ENCODE results near the gene SEMA5A. TPM values are rescaled to one million over a fixed set of nuclear protein-coding genes. Genes with fewer than 3 reads are reported as not detected.

The SEMA5A gene
- total and polyA plus RNA-seq, 2 donors (not counting 1 experiment from before 2014, with no cell fraction given): not detected

GRCh38 chr5:9066349-9066748, 479.5 kb downstream of the SEMA5A start:
- no peaks in the 10 kb centered on the region for H3K27me3 Mint-ChIP-seq
- POLR2A ChIA-PET: no interaction called here
- ATAC-seq (ENCODE audit: low read depth) (no peak), DNase-seq (no peak)
- no peaks in the 10 kb centered on the region for H3K9me3 Mint-ChIP-seq (ENCODE audit: insufficient read depth)
- no peaks in the 10 kb centered on the region for H3K79me2 ChIP-seq (ENCODE audit: control insufficient read depth, insufficient read depth, low read length)
- H2AFZ ChIP-seq (ENCODE audit: insufficient read depth, low read depth, low read length, poor library complexity, severe bottlenecking): no peak overlapping the region
- H3K4me3 ChIP-seq (ENCODE audit: control extremely low read depth in 1 of 5, extremely low read depth in 1 of 5, insufficient read depth in 1 of 5, low read depth in 2 of 5, low read length in 4 of 5): no peak overlapping the region
- H3K36me3 ChIP-seq (replicated peaks in 1 of 2; ENCODE audit: control extremely low read depth in 1 of 2, control insufficient read depth in 1 of 2, extremely low read depth in 1 of 2, insufficient read depth in 2 of 2, low read length in 1 of 2): no peaks in the 10 kb centered on the region
- TF ChIP-seq, protein P1, sequence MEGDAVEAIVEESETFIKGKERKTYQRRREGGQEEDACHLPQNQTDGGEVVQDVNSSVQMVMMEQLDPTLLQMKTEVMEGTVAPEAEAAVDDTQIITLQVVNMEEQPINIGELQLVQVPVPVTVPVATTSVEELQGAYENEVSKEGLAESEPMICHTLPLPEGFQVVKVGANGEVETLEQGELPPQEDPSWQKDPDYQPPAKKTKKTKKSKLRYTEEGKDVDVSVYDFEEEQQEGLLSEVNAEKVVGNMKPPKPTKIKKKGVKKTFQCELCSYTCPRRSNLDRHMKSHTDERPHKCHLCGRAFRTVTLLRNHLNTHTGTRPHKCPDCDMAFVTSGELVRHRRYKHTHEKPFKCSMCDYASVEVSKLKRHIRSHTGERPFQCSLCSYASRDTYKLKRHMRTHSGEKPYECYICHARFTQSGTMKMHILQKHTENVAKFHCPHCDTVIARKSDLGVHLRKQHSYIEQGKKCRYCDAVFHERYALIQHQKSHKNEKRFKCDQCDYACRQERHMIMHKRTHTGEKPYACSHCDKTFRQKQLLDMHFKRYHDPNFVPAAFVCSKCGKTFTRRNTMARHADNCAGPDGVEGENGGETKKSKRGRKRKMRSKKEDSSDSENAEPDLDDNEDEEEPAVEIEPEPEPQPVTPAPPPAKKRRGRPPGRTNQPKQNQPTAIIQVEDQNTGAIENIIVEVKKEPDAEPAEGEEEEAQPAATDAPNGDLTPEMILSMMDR (IDR thresholded peaks at IDR 0.05): no peak
- TF ChIP-seq EZH2 (IDR thresholded peaks at IDR 0.05; ENCODE audit: borderline replicate concordance, insufficient read depth, low read depth, low read length, poor library complexity, severe bottlenecking): no peak
- peaks cover 1% of the 10 kb centered on the region for H3K4me1 Mint-ChIP-seq
- no peak overlapping the region for H3K4me2 ChIP-seq (replicated peaks; ENCODE audit: low read depth, low read length, poor library complexity, severe bottlenecking)
- H3K4me3 Mint-ChIP-seq: no peak overlapping the region
- peaks cover 0 to 3% (median 0%) of the 10 kb centered on the region in 3 donors for H3K9me3 ChIP-seq (ENCODE audit: control extremely low read depth in 1 of 3, control insufficient read depth in 2 of 3, insufficient read depth in 1 of 3, low read length in 2 of 3)
- H3K9ac ChIP-seq (ENCODE audit: low read length): no peak overlapping the region
- 87% methylated on average over 13 of the region's 17 CpGs for WGBS (ENCODE audit: insufficient coverage)
- H3K27ac Mint-ChIP-seq: no peak overlapping the region
- H3K27ac ChIP-seq (ENCODE audit: low read length in 2 of 2): no peak overlapping the region
- H3K4me1 ChIP-seq (ENCODE audit: control insufficient read depth in 2 of 2, insufficient read depth in 2 of 2, low read length in 2 of 2): no peaks in the 10 kb centered on the region
- no peaks in the 10 kb centered on the region for H3K27me3 ChIP-seq (replicated peaks in 1 of 4; ENCODE audit: control extremely low read depth in 1 of 4, control insufficient read depth in 3 of 4, insufficient read depth in 4 of 4, low read length in 3 of 4)
- CTCF ChIA-PET: no interaction called here
- intact Hi-C loops (cut with micrococcal nuclease): no loop called here
- no peaks in the 10 kb centered on the region for H4K20me1 ChIP-seq (ENCODE audit: control insufficient read depth, insufficient read depth, low read length, poor library complexity, severe bottlenecking)

DNA sequence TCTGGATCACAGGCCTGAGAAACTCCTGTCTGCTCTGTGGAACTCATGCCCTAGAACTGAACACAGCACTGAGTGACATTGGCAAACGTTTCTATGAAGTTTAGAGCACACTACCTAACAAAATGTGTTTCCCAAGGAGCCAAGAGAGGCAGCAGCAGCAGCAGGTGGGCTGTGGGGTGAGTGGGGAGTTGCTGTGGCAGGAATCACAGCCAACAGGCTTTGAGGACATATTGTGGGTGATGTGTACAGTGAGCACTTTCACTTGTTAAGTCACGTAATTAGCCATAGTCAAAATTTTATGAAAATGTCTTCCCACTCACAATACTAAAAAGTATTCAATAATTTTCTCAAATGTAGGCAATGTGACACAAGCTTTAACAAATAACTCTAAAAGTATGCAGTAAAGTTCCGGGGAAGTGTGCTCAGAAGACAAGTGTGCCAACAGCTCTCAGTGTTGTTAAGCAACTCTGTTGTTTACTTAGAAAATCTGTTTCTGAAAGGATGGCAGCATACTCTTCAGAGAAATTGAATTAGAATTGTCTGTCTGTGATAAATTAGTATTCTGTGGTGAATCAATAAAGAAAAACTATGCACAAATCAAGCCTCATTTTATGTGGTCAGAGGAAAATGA, 482.1 kb downstream of the SEMA5A start:
- H3K36me3 ChIP-seq (replicated peaks in 1 of 2; ENCODE audit: control extremely low read depth in 1 of 2, control insufficient read depth in 1 of 2, extremely low read depth in 1 of 2, insufficient read depth in 2 of 2, low read length in 1 of 2): no peaks in the 10 kb centered on the region
- no peaks in the 10 kb centered on the region for H3K4me1 ChIP-seq (ENCODE audit: control insufficient read depth in 2 of 2, insufficient read depth in 2 of 2, low read length in 2 of 2)
- TF ChIP-seq, protein P1 (IDR thresholded peaks at IDR 0.05): no peak
- no peaks in the 10 kb centered on the region for H3K9me3 Mint-ChIP-seq (ENCODE audit: insufficient read depth)
- H3K9me3 ChIP-seq (ENCODE audit: control extremely low read depth in 1 of 3, control insufficient read depth in 2 of 3, insufficient read depth in 1 of 3, low read length in 2 of 3): peaks cover 0 to 3% (median 0%) of the 10 kb centered on the region in 3 donors
- no peak overlapping the region for H3K4me3 ChIP-seq (ENCODE audit: control extremely low read depth in 1 of 5, extremely low read depth in 1 of 5, insufficient read depth in 1 of 5, low read depth in 2 of 5, low read length in 4 of 5)
- ChIA-PET CTCF (interaction anchor here (1.2 kb wide), 1 partner anchor 9 kb away, joined by 3 read pairs; no protein-coding TSS in a partner anchor), POLR2A (no interaction called here)
- H3K4me3 Mint-ChIP-seq: no peak overlapping the region
- H3K4me1 Mint-ChIP-seq: peaks cover 1% of the 10 kb centered on the region
- intact Hi-C loops (cut with micrococcal nuclease): no loop called here
- DNase-seq: no peak
- no peak overlapping the region for H3K27ac Mint-ChIP-seq
- no peaks in the 10 kb centered on the region for H3K27me3 Mint-ChIP-seq
- H2AFZ ChIP-seq (ENCODE audit: insufficient read depth, low read depth, low read length, poor library complexity, severe bottlenecking): no peak overlapping the region
- H4K20me1 ChIP-seq (ENCODE audit: control insufficient read depth, insufficient read depth, low read length, poor library complexity, severe bottlenecking): no peaks in the 10 kb centered on the region
- H3K27ac ChIP-seq (ENCODE audit: low read length in 2 of 2): no peak overlapping the region
- no peaks in the 10 kb centered on the region for H3K27me3 ChIP-seq (replicated peaks in 1 of 4; ENCODE audit: control extremely low read depth in 1 of 4, control insufficient read depth in 3 of 4, insufficient read depth in 4 of 4, low read length in 3 of 4)
- ATAC-seq (ENCODE audit: low read depth): no peak
- WGBS (ENCODE audit: insufficient coverage): no CpG with 5 or more reads among the region's 3 CpGs
- H3K9ac ChIP-seq (ENCODE audit: low read length): no peak overlapping the region
- H3K79me2 ChIP-seq (ENCODE audit: control insufficient read depth, insufficient read depth, low read length): no peaks in the 10 kb centered on the region
- H3K4me2 ChIP-seq (replicated peaks; ENCODE audit: low read depth, low read length, poor library complexity, severe bottlenecking): no peak overlapping the region

Measured in B cell (primary cell).